Activated naive CD4-positive, alpha-beta T cell (primary cell): Measurements from ENCODE around the gene ACKR2.
"Not testable (repeated sequence)": the region's sequence is repeated elsewhere in the genome, so short reads cannot be mapped to it uniquely, and the experiment has no call there.

ENCODE experiments used
- DNase-seq, 4 experiments: peaks; one replicate each; lab custom pipeline; 2025; lab: John Stamatoyannopoulos, UW

Gene ACKR2

GRCh38 chr3:42801784-42802183 is 7.5 kb upstream of the ACKR2 start:
- no peak for DNase-seq

DNA sequence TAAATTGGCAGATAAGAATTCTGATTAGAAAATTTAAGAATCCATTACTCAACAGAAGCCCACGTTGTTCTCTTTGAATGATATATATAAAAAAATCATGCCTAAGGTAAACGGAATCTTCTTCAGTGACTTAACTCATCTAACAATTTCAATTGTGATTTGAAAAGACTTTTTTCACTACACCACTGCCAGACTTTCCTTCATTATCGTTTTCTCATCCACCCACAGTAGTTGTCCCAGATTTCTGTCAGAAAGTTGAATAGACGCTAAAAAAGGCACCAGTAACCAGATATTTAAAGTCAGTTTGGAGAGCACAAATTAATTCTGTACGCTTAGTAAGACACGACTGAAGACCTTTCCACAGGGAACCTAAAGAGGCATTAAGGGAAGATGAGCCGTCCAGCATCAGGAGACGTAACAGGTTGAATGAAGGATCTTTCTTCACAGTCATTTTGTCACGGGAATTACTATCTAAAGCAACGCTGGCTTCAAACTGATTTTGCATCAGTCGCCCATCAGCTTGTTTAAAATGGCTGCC is 6.3 kb upstream of the ACKR2 start:
- no peak for DNase-seq

DNA sequence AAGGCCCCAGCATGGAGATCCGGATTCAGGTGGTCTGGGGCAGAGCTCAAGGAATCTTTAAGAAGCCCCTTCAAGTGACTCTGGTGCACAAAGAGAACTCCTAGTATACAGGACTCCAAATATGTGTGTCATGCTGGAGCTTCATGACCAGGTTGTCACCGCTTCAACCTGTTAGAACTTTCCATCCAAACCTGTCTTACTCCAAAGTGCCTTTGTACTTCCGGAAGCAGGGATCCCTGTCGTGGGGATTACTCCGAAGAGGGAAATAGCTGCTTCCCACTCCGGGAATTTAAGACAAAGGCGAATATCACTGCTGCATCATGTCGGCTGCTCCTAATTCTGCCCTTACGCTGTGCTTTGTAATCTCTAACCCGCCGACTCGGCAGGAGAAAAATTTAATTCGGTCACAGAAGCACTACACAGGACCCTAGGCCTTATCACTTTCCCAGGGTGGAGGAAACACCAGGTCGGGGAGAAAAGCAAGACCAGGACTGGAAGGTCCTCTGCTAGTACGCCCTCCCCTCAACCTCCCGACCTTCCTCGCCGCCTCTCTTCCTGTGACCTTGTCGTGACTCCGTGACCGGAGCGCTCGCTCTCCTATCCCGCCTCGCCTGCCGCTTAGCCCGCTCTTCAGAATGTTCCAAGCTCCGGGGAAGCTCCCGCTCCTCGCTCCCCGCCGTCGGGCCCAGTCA is 5.7 kb upstream of the ACKR2 start:
- DNase-seq: no peak

- peak; percentile 76 to 87 (median 80) for DNase-seq
Measured at GRCh38 chr3:42804106-42804830, 5.0 kb upstream of the ACKR2 start, which contains the start of gene HIGD1A. Gene HIGD1A (minus strand): TSS chr3:42804490. CDS start chr3:42794253, 10,237 bp downstream.

- DNase-seq: no peak
Measured at GRCh38 chr3:42804831-42805132, 4.5 kb upstream of the ACKR2 start.

DNA sequence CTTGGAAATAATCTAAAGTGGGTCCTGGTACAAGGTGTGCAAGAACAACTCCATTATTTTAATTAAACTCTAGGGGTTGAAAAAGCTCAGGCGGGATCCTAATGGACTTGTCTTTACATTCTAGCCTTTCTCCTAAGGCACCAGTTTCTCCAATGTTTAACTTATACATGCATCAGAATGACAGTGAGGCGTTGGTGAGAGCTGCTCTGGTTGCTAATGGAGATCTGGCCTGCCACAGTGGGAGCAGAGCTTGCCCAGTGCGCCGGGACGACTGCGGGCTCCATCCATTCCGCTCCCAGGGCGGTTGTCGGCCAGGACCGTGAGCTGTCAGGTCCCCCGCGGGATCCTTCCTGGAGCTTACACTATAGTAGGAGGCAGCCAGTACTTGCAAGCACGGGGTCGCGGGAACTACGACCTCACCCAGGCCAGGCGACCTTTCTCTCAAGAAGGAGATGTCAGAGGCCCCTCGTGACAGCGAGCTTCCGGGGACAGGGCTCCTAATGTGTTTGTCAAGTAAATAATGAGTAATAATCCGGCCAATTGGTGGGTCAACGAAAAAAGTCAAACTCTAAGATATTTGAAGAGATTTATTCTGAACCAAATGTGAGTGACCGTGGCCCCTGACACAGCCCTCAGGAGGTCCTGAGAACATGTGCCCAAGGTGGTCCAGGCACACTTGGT is 4.0 kb upstream of the ACKR2 start:
- no peak for DNase-seq

GRCh38 chr3:42807929-42808328 is 1.3 kb upstream of the ACKR2 start:
- no peak for DNase-seq

DNA sequence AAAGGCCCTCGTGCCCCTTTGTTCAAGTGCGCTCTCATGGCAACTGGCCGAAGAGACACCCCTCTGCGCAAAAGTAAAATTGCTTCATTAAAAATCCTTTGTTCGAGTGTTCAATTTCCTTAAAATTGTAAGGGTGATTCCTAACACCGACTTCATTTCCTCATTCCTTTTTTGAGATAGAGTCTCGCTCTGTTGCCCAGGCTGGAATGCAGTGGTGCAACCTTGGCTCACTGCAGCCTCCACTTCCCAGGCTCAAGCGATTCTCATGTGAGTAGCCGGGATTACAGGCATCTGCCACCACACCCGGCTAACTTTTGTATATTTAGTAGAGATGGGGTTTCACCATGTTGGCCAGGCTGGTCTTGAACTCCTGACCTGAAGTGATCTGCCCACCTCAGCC is 1.5 kb downstream of the ACKR2 start:
- DNase-seq: not testable (repeated sequence)

GRCh38 chr3:42811118-42811883 is 2.1 kb downstream of the ACKR2 start:
- not testable (repeated sequence) for DNase-seq

DNA sequence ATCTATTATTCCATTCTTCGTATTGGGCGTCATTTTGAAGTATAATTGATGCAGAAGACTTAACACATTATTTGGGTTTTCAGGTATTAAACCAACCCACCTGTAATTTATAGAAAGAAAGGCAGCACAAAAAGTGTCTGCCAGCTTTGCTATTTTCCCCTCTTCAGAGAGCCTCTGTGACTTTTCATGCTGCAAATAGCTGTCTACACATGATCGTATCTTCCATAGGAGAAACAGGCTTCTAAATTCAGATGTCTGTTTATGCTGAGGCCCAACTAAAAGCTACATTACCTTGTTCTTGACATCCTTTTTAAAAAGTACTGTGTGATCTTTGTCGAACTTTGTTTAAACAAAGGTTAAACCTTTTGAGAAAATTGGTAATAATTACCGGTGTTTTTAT is 5.0 kb downstream of the ACKR2 start:
- no peak for DNase-seq

- no peak for DNase-seq
Measured at GRCh38 chr3:42814914-42815507, 5.8 kb downstream of the ACKR2 start.

GRCh38 chr3:42815826-42816225 is 6.6 kb downstream of the ACKR2 start:
- DNase-seq: no peak

DNA sequence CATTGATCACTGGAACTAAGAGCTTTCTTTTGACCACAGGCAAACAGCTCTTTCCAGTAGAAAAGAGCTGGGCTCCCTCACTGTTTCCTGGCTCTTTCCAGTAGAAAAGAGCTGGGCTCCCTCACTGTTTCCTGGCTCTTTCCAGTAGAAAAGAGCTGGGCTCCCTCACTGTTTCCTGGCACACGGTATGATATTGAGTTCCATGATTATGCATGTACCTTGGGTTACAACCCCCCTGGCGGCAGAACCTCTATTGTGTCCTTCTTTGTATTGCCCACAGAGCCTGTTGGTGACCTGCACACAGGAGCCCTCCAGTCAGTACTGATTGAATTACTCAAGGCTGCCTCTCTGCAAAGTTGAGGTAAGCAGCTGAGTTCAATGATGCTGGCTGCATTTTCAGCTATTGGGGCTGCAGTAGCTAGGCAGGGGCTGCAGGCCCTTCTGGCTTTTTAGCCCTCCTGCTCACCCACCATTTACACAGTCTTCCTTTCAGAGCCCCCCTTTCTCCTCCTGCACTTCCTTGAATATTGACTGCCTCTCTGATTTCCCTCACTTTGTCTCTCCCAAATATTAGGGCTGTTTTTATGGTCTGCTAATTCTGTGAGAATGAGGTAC is 10.2 kb downstream of the ACKR2 start:
- DNase-seq: no peak

DNA sequence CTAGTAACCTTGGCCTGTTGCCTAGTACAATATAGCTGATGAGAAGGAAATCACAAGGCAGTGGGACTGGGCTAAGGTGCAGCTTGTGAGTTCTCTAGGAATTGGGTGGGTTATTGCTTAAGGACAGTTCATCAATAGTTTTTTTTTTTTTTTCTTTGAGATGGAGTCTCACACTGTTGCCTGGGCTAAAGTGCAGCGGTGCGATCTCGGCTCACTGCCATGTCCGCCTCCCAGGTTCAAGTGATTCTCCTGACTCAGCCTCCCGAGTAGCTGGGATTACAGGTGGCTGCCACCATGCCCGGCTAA is 11.5 kb downstream of the ACKR2 start:
- no peak for DNase-seq

- DNase-seq: no peak
Measured at GRCh38 chr3:42822828-42823227, 13.6 kb downstream of the ACKR2 start.

DNA sequence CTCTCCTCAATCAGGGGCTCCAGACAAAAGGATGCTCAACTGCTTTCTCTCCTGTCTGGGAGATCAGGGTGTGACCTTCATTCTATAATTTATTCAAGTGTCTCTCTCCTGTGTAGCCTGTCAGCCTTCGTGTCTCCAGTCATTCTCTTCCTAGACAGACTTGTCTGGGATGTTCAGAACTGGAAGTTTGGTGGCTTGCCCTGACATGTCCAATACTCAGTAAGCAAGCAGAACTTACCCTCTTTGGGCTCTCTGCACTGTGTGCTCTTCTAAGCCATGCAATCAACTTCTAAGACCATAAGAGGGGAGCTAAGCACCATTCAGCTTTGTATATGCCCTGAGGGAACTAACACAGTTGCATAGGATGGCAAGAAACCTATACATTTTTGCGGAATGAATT is 14.1 kb downstream of the ACKR2 start:
- no peak for DNase-seq

- DNase-seq: no peak
Measured at GRCh38 chr3:42826141-42826540, 16.9 kb downstream of the ACKR2 start.

DNA sequence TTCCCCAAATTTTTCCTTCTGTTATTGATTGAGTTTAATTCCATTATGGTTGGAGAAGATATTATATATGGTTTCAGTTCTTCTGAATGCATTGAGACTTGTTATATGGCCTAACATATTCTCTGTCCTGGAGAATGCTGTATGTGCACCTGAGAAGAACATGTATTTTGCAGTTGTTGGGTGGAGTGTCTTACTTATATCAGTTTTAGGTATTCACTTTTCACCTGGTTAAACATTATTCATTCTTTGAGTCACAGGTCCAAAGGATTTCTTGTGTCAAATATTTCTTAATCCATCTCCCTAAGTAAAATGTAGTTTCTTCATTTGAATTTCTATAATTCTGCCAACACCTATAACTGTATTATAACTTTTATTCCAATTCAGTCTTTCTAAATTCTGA is 17.8 kb downstream of the ACKR2 start:
- DNase-seq: no peak

DNA sequence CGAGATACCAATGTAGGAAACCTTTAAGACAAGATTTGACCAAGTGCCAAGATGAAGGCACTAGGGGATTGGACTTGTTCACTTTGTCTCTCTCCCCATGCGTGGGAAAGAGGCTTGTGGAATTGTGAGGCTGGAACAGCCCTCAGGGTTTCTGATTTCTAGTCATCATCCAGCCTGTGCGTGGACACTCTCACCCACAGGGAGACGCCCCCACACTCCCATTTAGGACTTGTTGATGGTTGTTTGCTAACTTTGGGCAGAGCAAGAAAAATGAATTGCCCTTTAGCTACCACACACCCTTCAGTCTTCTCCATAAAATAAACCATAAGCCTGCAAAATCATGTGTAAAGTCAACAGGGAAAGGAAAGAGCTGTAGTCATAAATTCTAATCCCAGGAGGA is 18.4 kb downstream of the ACKR2 start:
- no peak for DNase-seq

DNA sequence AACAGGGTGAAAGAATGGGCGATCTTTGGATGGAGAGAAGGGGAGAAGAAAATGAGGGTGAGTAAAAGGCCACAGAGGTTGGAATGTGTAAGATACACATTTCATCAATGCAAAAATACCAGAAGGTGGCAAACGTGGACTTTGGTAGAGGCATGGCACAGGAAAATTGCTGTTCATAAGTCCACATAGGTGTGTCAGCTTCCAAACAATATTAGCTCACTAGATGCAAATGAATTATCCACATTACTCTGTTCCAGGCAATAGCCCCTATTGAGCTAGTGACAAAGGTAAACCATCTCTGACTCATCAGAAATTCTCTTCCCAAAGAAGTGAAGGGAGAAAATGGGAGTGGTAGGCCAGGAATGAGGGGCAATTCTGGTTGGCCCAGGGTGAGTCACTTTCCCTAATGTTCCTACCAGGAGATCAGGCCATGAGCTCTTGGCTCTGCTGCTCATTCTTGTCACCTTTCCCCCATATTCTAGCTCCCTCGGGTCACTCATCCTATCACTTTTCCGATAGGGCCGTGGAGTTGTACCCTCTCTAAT is 19.9 kb downstream of the ACKR2 start:
- DNase-seq: no peak
